HTR-8/SVneo (cell line): Measurements from ENCODE around the gene TMEM95.
"Not testable (repeated sequence)": the region's sequence is repeated elsewhere in the genome, so short reads cannot be mapped to it uniquely, and the experiment has no call there.

Experiments used
- DNase-seq: peaks from one replicate; pipeline ENCODE4 v3.0.0; 2011; ENCODE audit warnings: low spot score, mixed read lengths; ENCODE audit not compliant: insufficient read length
- FAIRE-seq: peaks from 2 replicates; lab custom pipeline; 2011; peaks lifted over from hg19 to GRCh38; lab: Jason Lieb, UNC

TMEM95 gene

GRCh38 chr17:7322520-7323194 lies 32.3 kb upstream of the TMEM95 start:
- FAIRE-seq (peak; percentile 83), DNase-seq (no peak)

- FAIRE-seq (no peak), DNase-seq (no peak)
Measured at GRCh38 chr17:7323731-7324437, 31.1 kb upstream of the TMEM95 start.

- no peak for FAIRE-seq
- no peak for DNase-seq
Measured at GRCh38 chr17:7324438-7324779, 30.5 kb upstream of the TMEM95 start.

- FAIRE-seq: no peak
Measured at GRCh38 chr17:7325031-7325528, 29.9 kb upstream of the TMEM95 start.

GRCh38 chr17:7326186-7326585 lies 28.8 kb upstream of the TMEM95 start:
- FAIRE-seq (no peak), DNase-seq (no peak)

More at GRCh38 chr17:7325031-7325528, 29.9 kb upstream of the TMEM95 start:
- DNase-seq: no peak

GRCh38 chr17:7327056-7327455 lies 27.9 kb upstream of the TMEM95 start:
- no peak for FAIRE-seq
- no peak for DNase-seq

GRCh38 chr17:7327501-7327900 lies 27.5 kb upstream of the TMEM95 start:
- DNase-seq: no peak
- no peak for FAIRE-seq

GRCh38 chr17:7328009-7328408 lies 26.9 kb upstream of the TMEM95 start:
- DNase-seq (no peak), FAIRE-seq (no peak)

GRCh38 chr17:7328840-7329373 lies 26.0 kb upstream of the TMEM95 start, which contains the start of gene NEURL4:
TSS of gene NEURL4 (minus strand) at chr17:7329335. CDS start at chr17:7329312, 23 bp downstream.
- no peak for DNase-seq
- FAIRE-seq: no peak

- FAIRE-seq (peak; percentile 99), DNase-seq (peak; percentile 99)
Measured at GRCh38 chr17:7329374-7329996, 25.5 kb upstream of the TMEM95 start.

- DNase-seq (peak; percentile 92), FAIRE-seq (no peak)
Measured at GRCh38 chr17:7329997-7330637, 24.8 kb upstream of the TMEM95 start.

GRCh38 chr17:7330638-7331015 lies 24.3 kb upstream of the TMEM95 start:
- no peak for DNase-seq
- no peak for FAIRE-seq

- FAIRE-seq (no peak), DNase-seq (no peak)
Measured at GRCh38 chr17:7332111-7332510, 22.8 kb upstream of the TMEM95 start.

- not testable (repeated sequence) for DNase-seq, FAIRE-seq
Measured at GRCh38 chr17:7332600-7333069, 22.3 kb upstream of the TMEM95 start.

GRCh38 chr17:7334938-7335538 lies 19.9 kb upstream of the TMEM95 start:
- DNase-seq (no peak), FAIRE-seq (no peak)

GRCh38 chr17:7335765-7336164 lies 19.2 kb upstream of the TMEM95 start:
- not testable (repeated sequence) for DNase-seq, FAIRE-seq

- DNase-seq (no peak), FAIRE-seq (no peak)
Measured at GRCh38 chr17:7336240-7337175, 18.4 kb upstream of the TMEM95 start, which contains the start of gene ACAP1. TSS of gene ACAP1 (plus strand) at chr17:7336529. CDS start at chr17:7336735, 206 bp downstream.

- FAIRE-seq: not testable (repeated sequence)
Measured at GRCh38 chr17:7337600-7337999, 17.4 kb upstream of the TMEM95 start.

GRCh38 chr17:7340179-7340578 lies 14.8 kb upstream of the TMEM95 start:
- FAIRE-seq: no peak

More at GRCh38 chr17:7337600-7337999, 17.4 kb upstream of the TMEM95 start:
- not testable (repeated sequence) for DNase-seq

More at GRCh38 chr17:7340179-7340578, 14.8 kb upstream of the TMEM95 start:
- DNase-seq: no peak
